Keratinocyte (primary cell): ENCODE data around the gene CA9. TPM values are rescaled to one million over a fixed set of nuclear protein-coding genes. Genes with fewer than 3 reads are reported as not detected.

ENCODE experiments used
- DNase-seq: peaks from one replicate; pipeline ENCODE4 v3.0.0-alpha.2; 2011; ENCODE audit warnings: low read depth, missing footprints, low spot score
- FAIRE-seq: peaks from 2 replicates; lab custom pipeline; 2011; peaks lifted over from hg19 to GRCh38; lab: Jason Lieb, UNC
- H2AFZ ChIP-seq: 2 replicates; pipeline ENCODE4 v1.6.0; 2012; ENCODE audit warnings: low read length, control low read depth, inconsistent platforms; ENCODE audit not compliant: control insufficient read depth
- H3K27ac ChIP-seq: 2 replicates; pipeline ENCODE4 v1.5.1; 2011; ENCODE audit warnings: low read length; ENCODE audit not compliant: control insufficient read depth, insufficient read depth
- H3K27me3 ChIP-seq: 3 replicates; pipeline ENCODE4 v1.6.0; 2011; ENCODE audit warnings: low read length; ENCODE audit not compliant: control insufficient read depth, insufficient read depth; ENCODE audit errors: extremely low read depth
- H3K36me3 ChIP-seq, 2 experiments: 2 replicates in 1 of 2; 3 replicates in 1 of 2; pipeline ENCODE4 v1.5.1; 2011; ENCODE audit warnings: low read length in 2 of 2, mild to moderate bottlenecking in 1 of 2; ENCODE audit not compliant: control insufficient read depth in 2 of 2, insufficient read depth in 2 of 2; ENCODE audit errors: extremely low read depth in 1 of 2
- H3K4me1 ChIP-seq: 3 replicates; pipeline ENCODE4 v1.5.1; 2011; ENCODE audit warnings: low read length; ENCODE audit not compliant: control insufficient read depth, insufficient read depth; ENCODE audit errors: extremely low read depth
- H3K4me2 ChIP-seq: 3 replicates; pipeline ENCODE4 v1.6.0; 2011; ENCODE audit warnings: low read depth, low read length; ENCODE audit not compliant: control insufficient read depth, insufficient read depth; ENCODE audit errors: extremely low read depth
- H3K4me3 ChIP-seq, 3 experiments: fragments of 200-600 bp in 1 of 3; sonication (generic) in 1 of 3; 2 replicates in 2 of 3; 3 replicates in 1 of 3; pipeline ENCODE4 v1.5.1; 2011 to 2016; ENCODE audit warnings: low read length in 3 of 3, mild to moderate bottlenecking in 3 of 3, control low read depth in 2 of 3, inconsistent platforms in 1 of 3, low read depth in 1 of 3, mixed read lengths in 1 of 3, mixed run types in 1 of 3, moderate library complexity in 1 of 3; ENCODE audit not compliant: control insufficient read depth in 2 of 3, insufficient read depth in 2 of 3; ENCODE audit errors: extremely low read depth in 1 of 3
- H3K79me2 ChIP-seq: 2 replicates; pipeline ENCODE4 v1.6.0; 2012; ENCODE audit warnings: low read length; ENCODE audit not compliant: control insufficient read depth, insufficient read depth
- H3K9ac ChIP-seq: 3 replicates; pipeline ENCODE4 v1.6.0; 2011; ENCODE audit warnings: low read length; ENCODE audit not compliant: control insufficient read depth, insufficient read depth; ENCODE audit errors: extremely low read depth
- H3K9me1 ChIP-seq: 3 replicates; pipeline ENCODE4 v1.6.0; 2011; ENCODE audit warnings: low read length; ENCODE audit not compliant: control insufficient read depth, insufficient read depth; ENCODE audit errors: extremely low read depth
- H3K9me3 ChIP-seq: 2 replicates; pipeline ENCODE4 v1.5.1; 2012; ENCODE audit warnings: low read depth, low read length; ENCODE audit not compliant: control insufficient read depth
- H4K20me1 ChIP-seq: 3 replicates; pipeline ENCODE4 v1.6.0; 2011; ENCODE audit warnings: low read length; ENCODE audit not compliant: control insufficient read depth, insufficient read depth; ENCODE audit errors: extremely low read depth
- EZH2 ChIP-seq: IDR thresholded peaks from one replicate; pipeline ENCODE4 v1.6.1; 2012; ENCODE audit warnings: inconsistent platforms, mild to moderate bottlenecking, low read length, moderate library complexity
- dilution Hi-C: fragments of 300-500 bp; cut with MboI; formaldehyde crosslinking; loops from one replicate; pipeline ENCODE4 v1.7.0; 2020; ENCODE audit warnings: low sequenced_read_pairs; ENCODE audit not compliant: extremely low pct_ligation_motif_present
- polyA plus RNA-seq, 5 experiments: library from polyadenylated mRNA; depleted of rRNA in 3 of 5; stranded (reverse) in 3 of 5; stranded (forward) in 1 of 5; unstranded in 1 of 5; fragments of >200 nt; gene quantifications; 1 replicate in 1 of 5; 2 replicates in 3 of 5; 3 replicates in 1 of 5; pipeline versions ENCODE4 v1.2.1 to v1.2.3, GENCODE V29; 2011 to 2012; ENCODE audit warnings: missing spikeins in 2 of 5, low read depth in 1 of 5, low replicate concordance in 1 of 5
- TF ChIP-seq, protein P1 (sequence below), 3 experiments: IDR thresholded peaks in 1 of 3; conservative IDR thresholded peaks in 1 of 3; optimal IDR thresholded peaks in 1 of 3; 2 replicates in 2 of 3; 3 replicates in 1 of 3; pipeline versions ENCODE3 to v1.5.1; 2011; ENCODE audit warnings: low read length in 3 of 3, mild to moderate bottlenecking in 3 of 3, moderate library complexity in 2 of 3, control low read depth in 1 of 3, inconsistent platforms in 1 of 3; ENCODE audit not compliant: insufficient read depth in 2 of 3; ENCODE audit errors: extremely low read depth in 1 of 3

CA9 gene
- polyA plus RNA-seq, 1 donor (not counting 4 experiments of a cell fraction or from before 2014, with no cell fraction given) = 7.2 TPM

- no peak overlapping the region for H2AFZ ChIP-seq
- H3K79me2 ChIP-seq = no peaks in the 10 kb centered on the region
- peaks cover 0 to 12% of the 10 kb centered on the region in 2 experiments for H3K36me3 ChIP-seq
- no peak overlapping the region for H3K27ac ChIP-seq
- no peak overlapping the region for H3K4me2 ChIP-seq
- dilution Hi-C loops = no loop called here
- H3K27me3 ChIP-seq = no peaks in the 10 kb centered on the region
- TF ChIP-seq EZH2 = no peak
- TF ChIP-seq, protein P1, sequence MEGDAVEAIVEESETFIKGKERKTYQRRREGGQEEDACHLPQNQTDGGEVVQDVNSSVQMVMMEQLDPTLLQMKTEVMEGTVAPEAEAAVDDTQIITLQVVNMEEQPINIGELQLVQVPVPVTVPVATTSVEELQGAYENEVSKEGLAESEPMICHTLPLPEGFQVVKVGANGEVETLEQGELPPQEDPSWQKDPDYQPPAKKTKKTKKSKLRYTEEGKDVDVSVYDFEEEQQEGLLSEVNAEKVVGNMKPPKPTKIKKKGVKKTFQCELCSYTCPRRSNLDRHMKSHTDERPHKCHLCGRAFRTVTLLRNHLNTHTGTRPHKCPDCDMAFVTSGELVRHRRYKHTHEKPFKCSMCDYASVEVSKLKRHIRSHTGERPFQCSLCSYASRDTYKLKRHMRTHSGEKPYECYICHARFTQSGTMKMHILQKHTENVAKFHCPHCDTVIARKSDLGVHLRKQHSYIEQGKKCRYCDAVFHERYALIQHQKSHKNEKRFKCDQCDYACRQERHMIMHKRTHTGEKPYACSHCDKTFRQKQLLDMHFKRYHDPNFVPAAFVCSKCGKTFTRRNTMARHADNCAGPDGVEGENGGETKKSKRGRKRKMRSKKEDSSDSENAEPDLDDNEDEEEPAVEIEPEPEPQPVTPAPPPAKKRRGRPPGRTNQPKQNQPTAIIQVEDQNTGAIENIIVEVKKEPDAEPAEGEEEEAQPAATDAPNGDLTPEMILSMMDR (optimal IDR thresholded peaks at IDR 0.05 in 1 of 3, IDR thresholded peaks at IDR 0.05 in 1 of 3, conservative IDR thresholded peaks at IDR 0.05 in 1 of 3; ENCODE audit: extremely low read depth in 1 of 3, insufficient read depth in 2 of 3, low read length in 3 of 3) = no peak
- no peak for DNase-seq
- no peak overlapping the region for H3K4me3 ChIP-seq
- no peaks in the 10 kb centered on the region for H3K9me3 ChIP-seq
- H4K20me1 ChIP-seq = no peaks in the 10 kb centered on the region
- no peak overlapping the region for H3K9ac ChIP-seq
- H3K9me1 ChIP-seq = no peaks in the 10 kb centered on the region
- H3K4me1 ChIP-seq = peaks cover 17% of the 10 kb centered on the region
- no peak for FAIRE-seq
These were observed 7.2 kb upstream of the CA9 start for GRCh38 chr9:35666549-35666948.

GRCh38 chr9:35667939-35668338 is 5.8 kb upstream of the CA9 start:
- TF ChIP-seq EZH2 = no peak
- TF ChIP-seq, protein P1 (optimal IDR thresholded peaks at IDR 0.05 in 1 of 3, IDR thresholded peaks at IDR 0.05 in 1 of 3, conservative IDR thresholded peaks at IDR 0.05 in 1 of 3; ENCODE audit: extremely low read depth in 1 of 3, insufficient read depth in 2 of 3, low read length in 3 of 3) = no peak
- no peak overlapping the region for H3K4me2 ChIP-seq
- no peak overlapping the region for H3K27ac ChIP-seq
- no peaks in the 10 kb centered on the region for H3K9me3 ChIP-seq
- H3K4me1 ChIP-seq = peaks cover 17% of the 10 kb centered on the region
- DNase-seq (no peak), FAIRE-seq (no peak)
- H3K9ac ChIP-seq = no peak overlapping the region
- peaks cover 0 to 3% of the 10 kb centered on the region in 2 experiments for H3K36me3 ChIP-seq
- no peaks in the 10 kb centered on the region for H3K27me3 ChIP-seq
- no peak overlapping the region for H2AFZ ChIP-seq
- dilution Hi-C loops = no loop called here
- no peaks in the 10 kb centered on the region for H3K79me2 ChIP-seq
- no peaks in the 10 kb centered on the region for H4K20me1 ChIP-seq
- H3K9me1 ChIP-seq = no peaks in the 10 kb centered on the region
- H3K4me3 ChIP-seq = no peak overlapping the region
